ENCODE measurements around the gene C22orf23.

- TF ChIP-seq POLR2AphosphoS5 (IDR thresholded peaks at IDR 0.05; ENCODE audit: low read depth, low read length) (no peak), POLR2A (IDR thresholded peaks at IDR 0.05; ENCODE audit: low read depth, low read length) (no peak), TAF1 (IDR thresholded peaks at IDR 0.05; ENCODE audit: low read depth, low read length) (no peak), PAX5 (IDR thresholded peaks at IDR 0.05; ENCODE audit: insufficient read depth, low read length, severe bottlenecking) (no peak)
Observed at GRCh38 chr22:37907036-37907954, 46.1 kb downstream of the C22orf23 start.
